ENCODE data around the gene MEPCE.

DNA sequence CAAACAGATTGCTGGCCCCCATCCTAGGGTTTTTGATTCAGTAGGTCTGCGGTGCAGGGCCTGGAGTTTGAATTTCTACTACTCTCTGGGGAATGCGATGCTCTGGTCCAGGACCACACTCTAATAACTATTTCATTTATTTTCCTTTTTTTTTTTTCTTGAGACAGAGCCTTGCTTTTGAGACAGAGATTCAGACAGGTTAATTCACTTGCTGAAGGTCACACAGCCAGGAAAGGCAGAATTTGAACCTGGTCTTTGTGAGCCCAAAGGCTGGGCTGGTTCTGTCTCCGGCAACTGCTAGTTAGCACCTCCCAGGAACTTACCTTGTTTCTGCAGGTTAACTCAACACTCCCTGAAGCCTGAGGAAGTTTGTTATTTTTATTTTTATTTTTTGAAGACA lies 22.9 kb downstream of the MEPCE start:
- TF ChIP-seq, protein P1, sequence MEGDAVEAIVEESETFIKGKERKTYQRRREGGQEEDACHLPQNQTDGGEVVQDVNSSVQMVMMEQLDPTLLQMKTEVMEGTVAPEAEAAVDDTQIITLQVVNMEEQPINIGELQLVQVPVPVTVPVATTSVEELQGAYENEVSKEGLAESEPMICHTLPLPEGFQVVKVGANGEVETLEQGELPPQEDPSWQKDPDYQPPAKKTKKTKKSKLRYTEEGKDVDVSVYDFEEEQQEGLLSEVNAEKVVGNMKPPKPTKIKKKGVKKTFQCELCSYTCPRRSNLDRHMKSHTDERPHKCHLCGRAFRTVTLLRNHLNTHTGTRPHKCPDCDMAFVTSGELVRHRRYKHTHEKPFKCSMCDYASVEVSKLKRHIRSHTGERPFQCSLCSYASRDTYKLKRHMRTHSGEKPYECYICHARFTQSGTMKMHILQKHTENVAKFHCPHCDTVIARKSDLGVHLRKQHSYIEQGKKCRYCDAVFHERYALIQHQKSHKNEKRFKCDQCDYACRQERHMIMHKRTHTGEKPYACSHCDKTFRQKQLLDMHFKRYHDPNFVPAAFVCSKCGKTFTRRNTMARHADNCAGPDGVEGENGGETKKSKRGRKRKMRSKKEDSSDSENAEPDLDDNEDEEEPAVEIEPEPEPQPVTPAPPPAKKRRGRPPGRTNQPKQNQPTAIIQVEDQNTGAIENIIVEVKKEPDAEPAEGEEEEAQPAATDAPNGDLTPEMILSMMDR (optimal IDR thresholded peaks at IDR 0.05 in 1 of 3, IDR thresholded peaks at IDR 0.05 in 1 of 3, conservative IDR thresholded peaks at IDR 0.05 in 1 of 3; ENCODE audit: extremely low read depth in 1 of 3, insufficient read depth in 2 of 3, low read length in 3 of 3), result no peak
- TF ChIP-seq EZH2 (IDR thresholded peaks at IDR 0.05; ENCODE audit: low read length), result no peak
